Gastroesophageal sphincter (tissue), 4 donors: ENCODE results near the gene CLIC3. TPM values are rescaled to one million over a fixed set of nuclear protein-coding genes. Genes with fewer than 3 reads are reported as not detected.
"Not testable (repeated sequence)": the region's sequence is repeated elsewhere in the genome, so short reads cannot be mapped to it uniquely, and the experiment has no call there.

Experiments
- ATAC-seq: fragments of 150-250 bp; one replicate; pipeline ENCODE4 v1.9.1; 2016; ENCODE audit warnings: mild to moderate bottlenecking, moderate library complexity
- H3K27ac ChIP-seq, 4 donors: fragments of 200-600 bp; sonication (generic) in 3 of 4; 1 replicate in 3 of 4; 2 replicates in 1 of 4; pipeline ENCODE4 v1.5.1; 2016 to 2019
- H3K27me3 ChIP-seq: fragments of 200-600 bp; sonication (generic); one replicate; pipeline ENCODE4 v1.5.1; 2019
- H3K36me3 ChIP-seq, 2 donors: fragments of 200-600 bp; sonication (generic); one replicate each; pipeline ENCODE4 v1.5.1; 2019; ENCODE audit warnings: control low read depth in 1 of 2
- H3K4me1 ChIP-seq, 3 donors: fragments of 200-600 bp; sonication (generic); 1 replicate in 2 of 3; 2 replicates in 1 of 3; pipeline ENCODE4 v1.5.1; 2016 to 2019; ENCODE audit warnings: control low read depth in 2 of 3
- H3K4me3 ChIP-seq, 2 donors: fragments of 200-600 bp; sonication (generic); one replicate each; pipeline ENCODE4 v1.5.1; 2019; ENCODE audit warnings: mild to moderate bottlenecking in 1 of 2, moderate library complexity in 1 of 2
- H3K9me3 ChIP-seq, 3 donors: fragments of 200-600 bp; sonication (generic); one replicate each; pipeline ENCODE4 v1.5.1; 2017 to 2019; ENCODE audit warnings: control low read depth in 2 of 3
- EP300 ChIP-seq: sonication (generic); formaldehyde crosslinking; IDR thresholded peaks from one replicate; pipeline ENCODE4 v1.6.1; 2017; ENCODE audit warnings: antibody characterized with exemption, mild to moderate bottlenecking
- POLR2A ChIP-seq, 2 donors: fragments of 450-650 bp; IDR thresholded peaks; one replicate each; pipeline ENCODE4 v1.6.1; 2017; ENCODE audit warnings: antibody characterized with exemption in 2 of 2, mild to moderate bottlenecking in 2 of 2, moderate library complexity in 1 of 2
- POLR2AphosphoS5 ChIP-seq: sonication (generic); formaldehyde crosslinking; IDR thresholded peaks from one replicate; pipeline ENCODE4 v1.6.1; 2017; ENCODE audit warnings: antibody characterized with exemption
- WGBS, 2 donors: methylation state at CpG; one replicate each; pipeline ENCODE4 v1.1.5; 2018; ENCODE audit warnings: low coverage in 1 of 2; 5-methylcytosine and 5-hydroxymethylcytosine counted together
- total RNA-seq, 4 donors: library from RNA; depleted of rRNA; stranded (reverse); fragments of >200 nt; gene quantifications; one replicate each; pipeline ENCODE4 v1.1.0, GENCODE V29; 2016
- TF ChIP-seq, protein P1 (sequence below), 4 experiments: fragments of 200-600 bp in 2 of 4; fragments of 450-650 bp in 2 of 4; sonication (generic) in 1 of 4; IDR thresholded peaks; one replicate each; pipeline ENCODE4 v1.5.1; 2017 to 2019; ENCODE audit warnings: antibody characterized with exemption in 4 of 4, mild to moderate bottlenecking in 2 of 4, moderate library complexity in 2 of 4

Gene CLIC3
- total RNA-seq, 4 donors from 2014 or later: 0.81 to 5.4 (median 2.2) TPM

DNA sequence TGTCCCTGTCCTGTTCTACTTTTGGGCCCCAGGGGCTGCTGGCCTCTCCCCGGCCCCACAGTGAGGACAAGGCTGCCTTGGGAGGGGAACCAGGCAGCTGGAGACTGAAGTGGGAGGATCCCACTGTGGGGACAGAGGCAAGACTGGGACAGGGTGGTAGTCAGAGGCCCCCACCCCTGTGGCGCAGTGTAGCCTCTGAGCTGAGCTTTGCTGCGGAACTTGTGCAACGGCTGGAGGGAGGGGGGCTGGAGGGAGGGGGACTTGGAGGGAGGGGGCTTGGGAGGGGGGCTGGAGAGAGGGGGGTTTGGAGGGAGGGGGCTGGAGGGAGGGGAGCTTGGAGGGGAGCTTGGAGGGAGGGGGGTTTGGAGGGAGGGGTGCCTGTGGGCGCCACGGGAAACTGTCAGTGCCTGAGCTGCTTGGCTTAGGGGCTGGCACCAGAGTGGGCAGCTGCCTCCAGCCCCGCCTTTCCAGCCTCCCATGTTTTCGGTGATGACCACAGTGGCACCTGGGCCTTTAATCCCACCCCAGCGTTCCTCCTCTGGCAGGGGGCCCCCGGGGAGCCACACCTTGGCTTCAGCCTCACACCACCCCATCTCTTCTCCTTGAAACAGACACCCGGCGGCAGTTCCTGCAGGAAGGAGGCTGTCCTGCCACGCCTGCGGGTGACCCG is 37.8 kb upstream of the CLIC3 start:
- WGBS, 2 donors: no CpG with 5 or more reads among the region's 15 CpGs
- peaks cover 16% of the 10 kb centered on the region for H3K27me3 ChIP-seq
- no peaks in the 10 kb centered on the region for H3K9me3 ChIP-seq
- peaks cover 0 to 25% (median 17%) of the 10 kb centered on the region in 3 donors for H3K4me1 ChIP-seq
- peak overlapping the region in 1 of 4 donors; percentile 17 for H3K27ac ChIP-seq
- peak overlapping the region in 1 of 2 donors; percentile 26 for H3K4me3 ChIP-seq
- no peak for ATAC-seq
- TF ChIP-seq POLR2A (IDR thresholded peaks at IDR 0.05) (no peak), EP300 (no peak), POLR2AphosphoS5 (no peak)
- TF ChIP-seq, protein P1, sequence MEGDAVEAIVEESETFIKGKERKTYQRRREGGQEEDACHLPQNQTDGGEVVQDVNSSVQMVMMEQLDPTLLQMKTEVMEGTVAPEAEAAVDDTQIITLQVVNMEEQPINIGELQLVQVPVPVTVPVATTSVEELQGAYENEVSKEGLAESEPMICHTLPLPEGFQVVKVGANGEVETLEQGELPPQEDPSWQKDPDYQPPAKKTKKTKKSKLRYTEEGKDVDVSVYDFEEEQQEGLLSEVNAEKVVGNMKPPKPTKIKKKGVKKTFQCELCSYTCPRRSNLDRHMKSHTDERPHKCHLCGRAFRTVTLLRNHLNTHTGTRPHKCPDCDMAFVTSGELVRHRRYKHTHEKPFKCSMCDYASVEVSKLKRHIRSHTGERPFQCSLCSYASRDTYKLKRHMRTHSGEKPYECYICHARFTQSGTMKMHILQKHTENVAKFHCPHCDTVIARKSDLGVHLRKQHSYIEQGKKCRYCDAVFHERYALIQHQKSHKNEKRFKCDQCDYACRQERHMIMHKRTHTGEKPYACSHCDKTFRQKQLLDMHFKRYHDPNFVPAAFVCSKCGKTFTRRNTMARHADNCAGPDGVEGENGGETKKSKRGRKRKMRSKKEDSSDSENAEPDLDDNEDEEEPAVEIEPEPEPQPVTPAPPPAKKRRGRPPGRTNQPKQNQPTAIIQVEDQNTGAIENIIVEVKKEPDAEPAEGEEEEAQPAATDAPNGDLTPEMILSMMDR (IDR thresholded peaks at IDR 0.05): no peak
- peaks cover 0 to 21% of the 10 kb centered on the region in 2 donors for H3K36me3 ChIP-seq

- Histone ChIP-seq H3K27me3 (peaks cover 16% of the 10 kb centered on the region), H3K4me3 (peak overlapping the region in 1 of 2 donors; percentile 26), H3K4me1 (peaks cover 0 to 32% (median 24%) of the 10 kb centered on the region in 3 donors), H3K36me3 (peaks cover 0 to 14% of the 10 kb centered on the region in 2 donors)
- not testable (repeated sequence) for H3K9me3 ChIP-seq, H3K27ac ChIP-seq, ATAC-seq
- WGBS, 2 donors: 83 to 84% methylated on average over 1 to 4 of the region's 5 CpGs
Observed at GRCh38 chr9:137033481-137033880, 37.1 kb upstream of the CLIC3 start.

GRCh38 chr9:137032858-137033257 is 36.5 kb upstream of the CLIC3 start:
- 43 to 65% methylated on average over 2 to 5 of the region's 10 CpGs for WGBS, 2 donors
- Histone ChIP-seq H3K27ac (no peak overlapping the region), H3K4me3 (peak overlapping the region in 1 of 2 donors; percentile 26), H3K27me3 (peaks cover 16% of the 10 kb centered on the region), H3K9me3 (no peaks in the 10 kb centered on the region), H3K4me1 (peaks cover 0 to 34% (median 25%) of the 10 kb centered on the region in 3 donors), H3K36me3 (peaks cover 0 to 8% of the 10 kb centered on the region in 2 donors)
- TF ChIP-seq POLR2AphosphoS5: no peak
- TF ChIP-seq, protein P1 (IDR thresholded peaks at IDR 0.05): no peak
- TF ChIP-seq POLR2A (IDR thresholded peaks at IDR 0.05): peak in 1 of 2 donors; percentile 7
- no peak for TF ChIP-seq EP300
- ATAC-seq: peak; percentile 31

DNA sequence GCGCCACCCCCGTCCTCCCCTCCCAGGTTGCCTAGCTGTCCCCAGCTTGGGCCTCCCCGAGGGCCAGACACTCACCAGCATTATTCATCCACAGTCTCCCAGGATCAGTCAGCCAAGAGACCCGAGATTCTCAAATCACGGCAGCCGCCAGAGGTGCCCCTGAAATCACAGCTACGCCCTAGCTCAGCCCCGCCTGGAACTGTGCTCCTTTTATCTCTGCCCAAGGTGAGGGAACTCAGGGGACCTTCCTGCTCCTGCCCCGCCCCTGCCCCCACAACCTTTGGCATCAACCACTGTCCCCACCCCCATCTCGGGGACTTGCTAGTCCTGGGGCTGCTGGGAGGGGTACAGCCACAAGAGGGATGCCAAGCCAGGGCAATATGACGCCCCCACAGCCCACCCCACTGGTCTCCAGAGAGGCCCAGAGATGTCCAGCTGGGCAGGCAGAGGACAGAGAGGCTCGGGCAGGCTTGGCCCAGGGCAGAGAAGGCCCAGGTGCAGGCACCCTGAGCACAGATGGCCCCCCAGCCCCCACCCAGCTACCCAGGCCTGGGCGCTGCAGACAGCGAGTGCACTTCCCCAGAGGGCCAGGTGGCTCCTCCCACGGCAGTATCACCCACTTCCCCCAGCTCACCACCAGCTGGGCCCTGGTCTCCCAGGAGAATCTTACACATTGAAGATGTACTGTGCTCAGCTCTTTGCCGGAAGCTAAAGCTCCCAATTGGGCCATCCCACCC is 35.7 kb upstream of the CLIC3 start, which contains the start of gene FUT7:
Gene FUT7 (minus strand): TSS at position 185 of the 737 bp plus-strand sequence. CDS start 97 bp downstream, at position 88.
- Histone ChIP-seq H3K4me1 (peaks cover 0 to 41% (median 31%) of the 10 kb centered on the region in 3 donors), H3K4me3 (no peak within 1 kb of the TSS), H3K9me3 (no peaks in the 10 kb centered on the region), H3K36me3 (no peaks in the 10 kb centered on the region), H3K27me3 (peaks cover 16% of the 10 kb centered on the region), H3K27ac (no peak within 1 kb of the TSS)
- ATAC-seq: no peak
- no CpG with 5 or more reads among the region's 16 CpGs for whole genome bisulfite sequencing, 2 donors
- TF ChIP-seq, protein P1 (IDR thresholded peaks at IDR 0.05): no peak
- TF ChIP-seq POLR2AphosphoS5 (no peak), EP300 (no peak), POLR2A (IDR thresholded peaks at IDR 0.05) (no peak)
